Measurements from ENCODE around the gene ZNF212.
A peak's percentile ranks its signal among the peaks of the same experiment; 100 is the strongest.
"Not testable (repeated sequence)": the region's sequence is repeated elsewhere in the genome, so short reads cannot be mapped to it uniquely, and the experiment has no call there.

ZNF212 gene

DNA sequence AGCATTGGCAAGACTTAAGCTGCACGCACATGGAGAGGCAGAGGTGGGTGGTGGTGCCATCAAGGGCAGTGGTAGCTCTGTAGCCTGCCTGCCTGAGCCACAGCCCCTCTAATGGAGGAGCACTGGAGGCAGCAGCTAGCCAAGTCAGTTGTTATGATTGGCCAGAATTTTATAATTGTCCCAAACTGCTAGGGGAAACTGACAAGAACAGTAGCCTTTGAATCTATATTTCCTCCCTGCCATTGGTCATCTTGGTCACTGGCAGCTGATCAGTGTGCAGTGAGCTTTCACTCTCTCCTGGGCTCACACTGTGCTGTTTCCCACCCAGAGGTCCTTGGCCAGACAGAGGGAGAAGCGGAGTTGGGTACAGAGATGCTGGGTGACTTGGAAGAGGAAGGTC lies 12.9 kb downstream of the ZNF212 start:
- no peak for DNase-seq (ENCODE audit: low spot score)

DNA sequence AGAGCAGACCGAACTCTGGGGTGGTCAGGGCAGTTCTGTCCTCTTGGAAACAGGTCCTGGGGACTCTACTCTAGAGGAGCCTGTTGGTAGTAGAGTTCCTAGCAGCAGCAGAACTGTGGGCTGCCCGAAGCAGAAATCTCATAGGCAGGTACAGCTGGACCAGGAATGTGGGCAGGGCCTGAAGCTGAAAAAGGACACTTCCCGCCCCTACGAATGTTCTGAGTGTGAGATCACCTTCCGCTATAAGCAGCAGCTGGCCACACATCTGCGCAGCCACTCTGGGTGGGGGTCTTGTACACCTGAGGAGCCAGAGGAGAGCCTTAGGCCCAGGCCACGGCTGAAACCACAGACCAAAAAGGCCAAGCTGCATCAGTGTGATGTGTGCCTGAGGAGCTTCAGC lies 14.2 kb downstream of the ZNF212 start:
- no peak for DNase-seq (ENCODE audit: low spot score)

DNA sequence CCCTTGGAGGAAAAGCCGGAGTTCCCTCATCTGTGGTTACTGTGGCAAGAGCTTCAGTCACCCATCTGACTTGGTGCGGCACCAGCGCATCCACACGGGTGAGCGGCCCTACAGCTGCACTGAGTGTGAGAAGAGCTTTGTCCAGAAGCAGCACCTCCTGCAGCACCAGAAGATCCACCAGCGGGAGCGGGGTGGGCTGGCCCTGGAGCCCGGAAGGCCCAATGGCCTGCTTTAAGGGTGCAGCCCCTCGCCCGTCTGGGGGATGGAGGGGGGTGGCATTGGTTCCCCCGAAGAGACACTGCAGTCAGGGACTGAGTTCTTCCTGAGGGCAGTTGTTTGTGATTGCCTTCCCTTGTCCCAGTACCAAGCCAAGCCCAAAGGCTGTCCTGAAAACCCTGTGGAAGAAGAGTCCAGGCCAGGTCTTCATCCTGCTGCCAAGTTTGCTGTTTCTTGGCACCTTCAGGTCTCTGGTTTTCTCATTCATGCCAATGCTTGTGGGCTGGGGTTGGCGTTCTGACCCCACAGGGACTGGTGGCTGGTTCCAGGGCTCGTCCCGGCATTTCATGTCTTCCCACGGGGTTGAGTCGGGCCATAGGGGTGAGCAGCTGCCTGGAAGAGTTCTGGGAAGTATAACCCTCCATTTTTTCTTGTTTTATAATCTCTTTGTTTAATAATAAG lies 14.9 kb downstream of the ZNF212 start:
- no peak for DNase-seq (ENCODE audit: low spot score)

GRCh38 chr7:149255174-149255573 lies 15.7 kb downstream of the ZNF212 start:
- no peak for DNase-seq (ENCODE audit: low spot score)

DNA sequence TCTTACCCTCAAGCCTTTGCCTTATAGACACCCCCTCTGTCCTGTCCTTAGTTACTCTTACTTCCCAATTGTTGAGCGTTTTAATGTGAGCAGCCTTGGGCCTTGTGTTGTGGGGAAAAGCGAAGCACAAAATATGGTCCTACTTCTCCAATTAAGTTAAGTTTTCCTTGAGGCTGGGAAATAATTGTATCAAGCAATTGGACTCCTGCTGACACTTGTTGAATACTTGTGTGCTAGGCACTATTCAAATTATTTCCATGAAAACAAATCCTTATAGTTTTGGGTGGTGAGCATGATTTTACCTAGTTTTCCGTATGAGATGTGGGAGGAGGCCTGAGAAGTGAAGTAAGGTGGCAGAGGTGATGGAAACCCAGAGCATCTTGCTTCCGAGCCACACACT lies 17.1 kb downstream of the ZNF212 start:
- DNase-seq (ENCODE audit: low spot score): no peak

GRCh38 chr7:149257146-149257545 lies 17.7 kb downstream of the ZNF212 start:
- no peak for DNase-seq (ENCODE audit: low spot score)

GRCh38 chr7:149261316-149261828 lies 21.9 kb downstream of the ZNF212 start:
- DNase-seq (ENCODE audit: low spot score): peak; percentile 36

GRCh38 chr7:149261829-149262617 lies 22.6 kb downstream of the ZNF212 start, which contains the start of gene ZNF783:
Gene ZNF783, plus strand, starts transcription at chr7:149262196. Its CDS starts 138 bp downstream, at chr7:149262334.
- DNase-seq (ENCODE audit: low spot score): peak; percentile 87

DNA sequence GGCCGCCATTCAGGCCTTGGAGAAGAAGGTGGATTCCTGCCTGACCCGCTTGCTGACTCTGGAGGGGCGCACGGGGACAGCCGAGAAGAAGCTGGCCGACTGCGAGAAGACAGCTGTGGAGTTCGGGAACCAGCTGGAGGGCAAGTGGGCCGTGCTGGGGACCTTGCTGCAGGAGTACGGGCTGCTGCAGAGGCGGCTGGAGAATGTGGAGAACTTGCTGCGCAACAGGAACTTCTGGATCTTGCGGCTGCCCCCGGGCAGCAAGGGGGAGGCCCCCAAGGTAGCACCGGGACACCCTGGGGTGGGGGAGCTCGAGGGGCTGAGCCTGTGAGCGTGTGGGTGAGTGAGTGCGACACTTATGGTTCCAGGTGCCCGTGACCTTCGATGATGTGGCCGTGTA lies 27.0 kb downstream of the ZNF212 start:
- DNase-seq (ENCODE audit: low spot score): no peak

DNA sequence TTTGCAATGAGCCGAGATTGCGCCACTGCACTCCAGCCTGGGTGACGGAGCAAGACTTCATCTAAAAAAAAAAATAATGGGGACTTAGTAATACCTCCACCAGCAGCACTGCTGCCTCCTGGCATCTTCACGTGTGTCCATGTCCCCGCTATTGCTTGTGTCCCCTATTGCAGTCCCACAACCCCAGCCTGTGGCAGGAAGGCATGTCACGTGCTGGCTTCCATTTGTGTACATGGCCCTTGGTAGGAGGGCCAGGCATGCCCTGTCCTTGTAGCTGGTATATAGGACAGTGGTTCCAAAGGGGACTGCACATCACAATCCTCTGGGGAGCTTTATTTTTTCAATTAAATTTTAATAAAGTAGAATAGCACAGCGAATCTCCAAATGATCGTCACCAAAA lies 28.3 kb downstream of the ZNF212 start:
- DNase-seq (ENCODE audit: low spot score): no peak

- not testable (repeated sequence) for DNase-seq (ENCODE audit: low spot score)
These were observed 35.0 kb downstream of the ZNF212 start for GRCh38 chr7:149274424-149274823.

DNA sequence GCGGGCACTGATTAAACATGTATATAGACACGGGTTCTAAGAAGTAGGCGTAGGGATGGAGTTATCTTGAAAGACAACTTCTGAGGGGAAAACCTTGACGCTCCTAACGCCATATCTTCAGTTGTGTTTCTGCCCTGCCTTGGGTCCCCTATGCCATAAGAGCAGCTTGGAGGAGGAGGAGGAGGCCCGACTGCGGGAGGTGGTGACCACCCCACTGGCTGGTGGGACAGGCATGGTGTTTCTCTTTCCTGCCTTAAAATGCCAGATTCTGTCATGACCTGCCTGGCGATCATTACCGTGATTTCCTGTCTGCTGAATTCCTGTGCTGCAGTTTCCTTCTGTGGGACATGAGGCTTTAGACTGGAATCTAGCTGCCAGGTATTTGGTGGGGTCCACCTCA lies 38.4 kb downstream of the ZNF212 start:
- DNase-seq (ENCODE audit: low spot score): no peak

DNA sequence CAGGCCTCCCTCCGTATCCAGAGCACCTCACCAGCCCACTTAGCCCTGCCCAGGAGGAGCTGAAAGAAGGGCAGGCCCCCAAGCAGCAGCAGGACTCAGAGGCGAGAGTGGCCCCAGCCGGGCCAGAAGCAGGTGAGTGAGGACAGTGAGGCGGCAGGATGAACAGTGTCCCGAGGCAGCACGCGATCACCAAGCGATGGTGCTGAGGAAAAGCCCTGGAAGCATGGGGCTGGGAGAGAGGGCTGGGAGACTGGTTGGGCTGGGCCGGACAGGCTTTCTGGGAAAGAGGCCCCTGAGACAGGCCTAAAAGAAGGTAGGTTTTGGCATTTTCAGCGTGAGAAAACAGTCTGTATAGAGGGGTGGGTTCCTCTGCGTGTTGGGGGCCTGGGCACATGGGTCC lies 38.9 kb downstream of the ZNF212 start:
- DNase-seq (ENCODE audit: low spot score): no peak

DNA sequence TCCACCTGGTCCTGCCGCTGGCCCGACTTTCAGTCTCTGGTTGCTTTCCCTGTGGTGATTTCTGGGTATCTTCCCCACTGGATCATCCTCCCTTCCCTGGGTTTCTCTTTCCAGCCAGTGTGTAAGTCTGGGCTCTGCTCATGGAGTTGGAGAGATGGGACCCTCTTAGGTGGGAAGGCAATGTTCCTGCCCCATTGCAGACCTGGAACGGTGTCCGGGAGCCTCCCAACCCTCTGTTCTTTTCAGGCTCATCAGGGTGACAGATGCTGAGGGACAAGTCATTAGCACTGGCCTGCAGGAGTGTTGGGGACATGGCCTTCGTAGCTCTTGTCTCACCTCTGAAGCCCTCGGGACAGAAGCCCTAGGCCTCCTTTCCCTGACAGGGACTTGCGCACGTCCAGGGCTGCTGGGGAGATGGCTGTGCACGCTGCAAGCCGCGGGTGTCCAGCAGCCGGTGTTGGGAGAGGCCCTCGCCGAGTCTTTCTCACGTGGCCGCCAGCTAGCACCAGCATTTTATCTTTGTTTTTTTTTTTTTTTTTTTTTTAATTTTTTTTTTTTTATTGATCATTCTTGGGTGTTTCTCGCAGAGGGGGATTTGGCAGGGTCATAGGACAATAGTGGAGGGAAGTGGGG lies 39.8 kb downstream of the ZNF212 start:
- DNase-seq (ENCODE audit: low spot score): no peak

DNA sequence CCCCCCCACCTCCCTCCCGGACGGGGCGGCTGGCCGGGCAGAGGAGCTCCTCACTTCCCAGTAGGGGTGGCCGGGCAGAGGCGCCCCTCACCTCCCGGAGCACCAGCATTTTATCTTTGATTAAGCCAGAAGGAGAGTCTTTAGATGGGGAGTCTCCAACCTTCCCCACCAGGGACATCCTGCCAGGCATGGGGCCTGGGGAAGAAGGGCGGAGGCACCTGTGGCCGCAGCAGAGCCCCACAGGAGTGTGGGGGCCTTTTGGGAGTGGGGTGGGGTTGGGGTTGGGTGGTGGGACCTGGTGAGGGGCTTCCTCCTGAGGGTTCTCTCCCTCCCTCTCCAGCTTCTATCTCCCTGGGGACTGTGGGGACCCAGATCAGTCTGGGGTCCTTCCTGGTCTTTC lies 40.7 kb downstream of the ZNF212 start:
- DNase-seq (ENCODE audit: low spot score): no peak

GRCh38 chr7:149280661-149281507 lies 41.4 kb downstream of the ZNF212 start:
- no peak for DNase-seq (ENCODE audit: low spot score)

- DNase-seq (ENCODE audit: low spot score): no peak
These were observed 42.3 kb downstream of the ZNF212 start for GRCh38 chr7:149281508-149282330.

DNA sequence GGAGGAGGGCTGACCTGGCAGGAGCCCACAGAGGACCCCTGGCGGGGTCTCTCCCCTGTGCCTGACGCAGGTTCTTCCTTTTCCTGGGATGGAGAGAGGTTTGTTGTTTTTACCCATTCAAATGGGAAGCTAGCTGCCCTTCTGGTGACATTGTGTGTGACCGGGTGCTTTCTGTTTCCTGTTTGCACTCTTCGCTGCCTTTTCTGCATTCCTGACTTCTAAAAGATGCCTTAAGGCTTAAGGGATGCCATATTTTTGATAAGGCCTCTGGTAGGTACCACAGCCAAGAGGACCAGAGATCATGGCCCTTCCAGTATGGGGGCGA lies 42.8 kb downstream of the ZNF212 start:
- no peak for DNase-seq (ENCODE audit: low spot score)

DNA sequence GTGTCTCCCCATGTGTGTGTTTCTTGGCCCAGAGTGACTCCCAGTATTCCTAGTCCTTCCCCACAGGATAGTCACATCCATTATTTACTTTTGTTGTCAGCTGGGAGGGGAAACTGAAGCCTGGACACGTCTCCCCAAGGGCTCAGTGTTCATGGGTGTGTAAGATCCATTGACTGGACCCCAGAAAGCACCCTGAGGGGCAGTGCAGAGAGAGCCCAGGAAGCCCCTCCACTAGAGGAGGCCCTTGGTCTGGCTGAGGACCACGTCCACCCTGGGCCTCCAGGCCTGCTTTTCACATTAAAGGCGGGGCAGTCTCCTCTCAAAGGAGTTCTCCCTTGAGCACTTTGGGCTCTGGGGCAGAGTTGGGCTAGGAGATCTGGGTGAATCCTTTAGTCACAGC lies 43.9 kb downstream of the ZNF212 start:
- no peak for DNase-seq (ENCODE audit: low spot score)

DNA sequence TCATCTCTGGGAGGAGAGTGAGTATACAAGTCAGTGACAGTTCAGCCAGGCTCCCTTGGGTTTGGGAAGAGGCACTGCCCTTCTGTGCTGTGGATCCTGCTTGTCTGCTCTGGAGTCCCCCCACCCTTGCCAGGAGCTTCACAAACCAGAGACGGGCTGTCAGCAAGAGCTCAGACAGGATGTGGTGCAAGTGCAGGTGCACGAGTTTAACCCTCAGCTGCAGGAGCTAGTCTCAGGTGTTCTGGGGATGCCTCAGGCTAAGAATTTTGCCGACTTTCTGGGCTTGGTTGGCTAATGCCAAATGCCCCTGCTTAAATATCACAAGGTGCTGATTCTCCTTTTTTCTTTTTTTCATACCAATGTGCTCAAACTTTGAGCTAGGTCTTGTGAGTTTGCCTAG lies 44.9 kb downstream of the ZNF212 start:
- no peak for DNase-seq (ENCODE audit: low spot score)

Measured in SW480 (cell line).